GM12864 (cell line): ENCODE data around the gene CAMK2B.

ENCODE experiments used
- DNase-seq: peaks from one replicate; pipeline ENCODE4 v3.0.0-alpha.2; 2011; ENCODE audit warnings: low read depth
- H3K4me3 ChIP-seq: 2 replicates; pipeline ENCODE4 v1.5.1; 2011; ENCODE audit warnings: mild to moderate bottlenecking, low read depth, low read length, control low read depth
- CTCF ChIP-seq: IDR thresholded peaks from 2 replicates; pipeline ENCODE4 v1.5.1; 2011; ENCODE audit warnings: low read depth, mild to moderate bottlenecking, moderate library complexity, low read length, control low read depth, inconsistent platforms; ENCODE audit errors: missing control alignments

CAMK2B gene

GRCh38 chr7:44331682-44332081 is 6.3 kb upstream of the CAMK2B start:
- no peak overlapping the region for H3K4me3 ChIP-seq
- TF ChIP-seq CTCF, result no peak
- DNase-seq, result no peak

GRCh38 chr7:44330331-44330730 is 4.9 kb upstream of the CAMK2B start:
- H3K4me3 ChIP-seq, result no peak overlapping the region
- no peak for TF ChIP-seq CTCF
- no peak for DNase-seq

GRCh38 chr7:44329888-44330287 is 4.5 kb upstream of the CAMK2B start:
- H3K4me3 ChIP-seq, result no peak overlapping the region
- TF ChIP-seq CTCF, result no peak
- DNase-seq, result no peak

GRCh38 chr7:44329081-44329480 is 3.7 kb upstream of the CAMK2B start:
- no peak overlapping the region for H3K4me3 ChIP-seq
- no peak for DNase-seq
- TF ChIP-seq CTCF, result no peak

GRCh38 chr7:44327981-44328380 is 2.6 kb upstream of the CAMK2B start:
- no peak overlapping the region for H3K4me3 ChIP-seq
- no peak for TF ChIP-seq CTCF
- DNase-seq, result no peak

GRCh38 chr7:44326261-44327125 is 1.1 kb upstream of the CAMK2B start:
- TF ChIP-seq CTCF, result no peak
- no peak for DNase-seq
- H3K4me3 ChIP-seq, result no peak overlapping the region

GRCh38 chr7:44325811-44326241 is 432 bp upstream of the CAMK2B start:
- no peak for DNase-seq
- no peak for TF ChIP-seq CTCF
- no peak overlapping the region for H3K4me3 ChIP-seq
